H1 (cell line): ENCODE measurements around the gene CDK8. TPM values are rescaled to one million over a fixed set of nuclear protein-coding genes. Genes with fewer than 3 reads are reported as not detected.

Source experiments
- CTBP2 ChIP-seq: IDR thresholded peaks from 2 replicates; pipeline ENCODE4 v1.7.0; 2011; ENCODE audit warnings: borderline replicate concordance, mild to moderate bottlenecking, moderate library complexity, mixed read lengths, low read length; ENCODE audit not compliant: insufficient read depth, insufficient read length
- GTF2F1 ChIP-seq: IDR thresholded peaks from 2 replicates; pipeline ENCODE4 v1.6.1; 2012; ENCODE audit warnings: low read depth, low read length, improper control_type of control experiment, borderline replicate concordance
- KDM1A ChIP-seq: fragments of 200-600, 300-600 bp; sonication (generic); IDR thresholded peaks from 2 replicates; pipeline ENCODE4 v1.7.1; 2016; ENCODE audit warnings: mild to moderate bottlenecking, low read length, borderline replicate concordance
- POLR2A ChIP-seq, 2 experiments: IDR thresholded peaks; 1 replicate in 1 of 2; 2 replicates in 1 of 2; pipeline ENCODE4 v1.6.1; 2011; ENCODE audit warnings: low read depth in 2 of 2, low read length in 2 of 2, mild to moderate bottlenecking in 2 of 2; ENCODE audit errors: control extremely low read depth in 1 of 2
- POU5F1 ChIP-seq: IDR thresholded peaks from 2 replicates; pipeline ENCODE4 v1.6.1; 2011; ENCODE audit warnings: low read depth, mild to moderate bottlenecking, low read length, moderate library complexity
- RBBP5 ChIP-seq: IDR thresholded peaks from 2 replicates; pipeline ENCODE4 v1.7.1; 2012; ENCODE audit warnings: low read depth, mild to moderate bottlenecking, inconsistent platforms, low read length, moderate library complexity, borderline replicate concordance
- TEAD4 ChIP-seq: IDR thresholded peaks from 2 replicates; pipeline ENCODE4 v1.6.1; 2012; ENCODE audit warnings: low read depth, low read length, inconsistent platforms, mixed read lengths
- polyA plus RNA-seq, 7 experiments: library from polyadenylated mRNA; depleted of rRNA in 3 of 7; stranded (reverse) in 5 of 7; unstranded in 2 of 7; fragments of >200 nt in 5 of 7; fragments of 200-250 nt in 2 of 7; gene quantifications; 1 replicate in 5 of 7; 2 replicates in 1 of 7; 4 replicates in 1 of 7; pipeline versions ENCODE4 v1.2.1 to v1.2.3, GENCODE V29; 2011 to 2013; ENCODE audit warnings: missing spikeins in 2 of 7, mixed read lengths in 2 of 7
- total RNA-seq: library from RNA; stranded (reverse); fragmentation: NEBNext Ultra II Directional; extraction: Animal tissue kit (Norgen Biotek cat#: 25700); gene quantifications from 2 replicates; pipeline ENCODE4 v1.2.1, GENCODE V29; 2021

Gene CDK8
- total and polyA plus RNA-seq, 2 of the 8 experiments (the other 6 are each of a cell fraction or from before 2014, with no cell fraction given), result 22.1 to 25.6 TPM

- TF ChIP-seq CTBP2, result no peak
- TF ChIP-seq RBBP5, result no peak
- TF ChIP-seq KDM1A, result no peak
- no peak for TF ChIP-seq POLR2A (IDR thresholded peaks at IDR 0.05; ENCODE audit: control extremely low read depth in 1 of 2, low read depth in 2 of 2, low read length in 2 of 2)
- no peak for TF ChIP-seq POU5F1
- TF ChIP-seq TEAD4, result no peak
- TF ChIP-seq GTF2F1, result no peak
Observed at GRCh38 chr13:26379831-26380230, 125.9 kb downstream of the CDK8 start (continued).
